Esophagus squamous epithelium (tissue), 5 donors: ENCODE measurements around the gene PINLYP. TPM values are rescaled to one million over a fixed set of nuclear protein-coding genes. Genes with fewer than 3 reads are reported as not detected.
"Not testable (repeated sequence)": the region's sequence is repeated elsewhere in the genome, so short reads cannot be mapped to it uniquely, and the experiment has no call there.

Experiments
- DNase-seq: peaks from one replicate; lab custom pipeline; 2025; lab: John Stamatoyannopoulos, UW
- H3K27ac ChIP-seq, 4 donors: fragments of 200-600 bp; sonication (generic); one replicate each; pipeline ENCODE4 v1.5.1; 2016 to 2019; ENCODE audit warnings: mild to moderate bottlenecking in 1 of 4
- H3K27me3 ChIP-seq, 4 donors: fragments of 200-600 bp; sonication (generic); 1 replicate in 3 of 4; 2 replicates in 1 of 4; pipeline versions ENCODE4 v1.5.1 to v1.6.0; 2017 to 2021; ENCODE audit warnings: antibody characterized with exemption in 1 of 4
- H3K36me3 ChIP-seq, 3 donors: fragments of 200-600 bp; sonication (generic); one replicate each; pipeline ENCODE4 v1.5.1; 2016 to 2019
- H3K4me1 ChIP-seq, 3 donors: fragments of 200-600 bp; sonication (generic); one replicate each; pipeline ENCODE4 v1.5.1; 2017 to 2019
- H3K4me3 ChIP-seq, 4 donors: fragments of 200-600 bp; sonication (generic); 1 replicate in 3 of 4; 2 replicates in 1 of 4; pipeline ENCODE4 v1.5.1; 2016 to 2019; ENCODE audit warnings: mild to moderate bottlenecking in 2 of 4, moderate library complexity in 1 of 4
- H3K9me3 ChIP-seq, 3 donors: fragments of 200-600 bp; sonication (generic); one replicate each; pipeline ENCODE4 v1.5.1; 2016 to 2019
- POLR2A ChIP-seq, 4 donors: fragments of 450-650 bp; IDR thresholded peaks; one replicate each; pipeline ENCODE4 v1.6.1; 2017; ENCODE audit warnings: antibody characterized with exemption in 4 of 4, mild to moderate bottlenecking in 4 of 4, moderate library complexity in 3 of 4
- WGBS, 2 donors: methylation state at CpG; one replicate each; pipeline ENCODE4 v1.1.5; 2018; 5-methylcytosine and 5-hydroxymethylcytosine counted together
- intact Hi-C: fragments of 100-400 bp; cut with DNase I; formaldehyde crosslinking; loops from one replicate; pipeline ENCODE4 v1.15.0; 2022
- total RNA-seq, 4 donors: library from RNA; depleted of rRNA; stranded (reverse); fragments of >200 nt; gene quantifications; one replicate each; pipeline ENCODE4 v1.1.0, GENCODE V29; 2016
- TF ChIP-seq, protein P1 (sequence below), 6 experiments: fragments of 450-650 bp in 4 of 6; fragments of 200-600 bp in 2 of 6; sonication (generic) in 2 of 6; IDR thresholded peaks; one replicate each; pipeline ENCODE4 v1.5.1; 2016 to 2019; ENCODE audit warnings: antibody characterized with exemption in 6 of 6, mild to moderate bottlenecking in 4 of 6, moderate library complexity in 4 of 6
- donor health status: DM: yes; HTN: yes; CAD: no.

Gene PINLYP
- total RNA-seq, 4 donors from 2014 or later, result 1.9 to 23.3 (median 9.3) TPM

DNA sequence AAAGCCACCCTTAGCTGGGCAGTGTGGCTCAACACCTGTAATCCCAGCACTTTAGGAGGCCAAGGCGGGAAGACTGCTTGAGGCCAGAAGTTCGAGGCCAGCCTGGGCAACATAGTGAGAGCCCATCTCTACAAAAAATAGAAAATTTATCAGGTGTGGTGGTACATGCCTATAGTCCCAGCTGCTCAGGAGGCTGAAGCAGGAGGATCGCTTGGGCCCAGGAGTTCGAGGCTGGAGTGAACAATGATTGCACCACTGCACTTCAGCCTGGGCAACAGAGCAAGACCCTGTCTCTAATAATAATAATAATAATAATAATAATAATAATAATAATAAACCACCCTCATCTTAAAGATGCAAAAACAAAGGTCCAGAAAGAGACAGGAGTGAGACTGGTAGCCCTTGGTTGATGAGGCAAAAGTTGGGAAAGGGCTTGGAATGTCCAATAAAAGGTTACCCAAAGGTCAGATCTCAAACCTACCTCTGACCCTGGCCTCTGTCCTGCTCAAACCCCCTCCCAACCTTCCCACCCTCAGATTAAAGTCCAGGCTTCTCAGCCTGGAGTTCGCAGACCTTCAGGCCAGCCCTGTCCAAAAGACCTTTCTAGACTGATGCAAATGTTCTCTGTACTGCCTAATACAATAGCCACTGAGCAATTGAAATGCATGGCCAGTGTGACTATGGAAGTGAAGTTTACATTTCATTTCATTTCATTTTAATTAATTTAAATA is 33.5 kb upstream of the PINLYP start:
- Histone ChIP-seq H3K27ac (no peak overlapping the region), H3K36me3 (peaks cover 0 to 94% (median 4%) of the 10 kb centered on the region in 3 donors), H3K4me1 (no peaks in the 10 kb centered on the region), H3K27me3 (no peaks in the 10 kb centered on the region), H3K4me3 (no peak overlapping the region), H3K9me3 (no peaks in the 10 kb centered on the region)
- intact Hi-C loops, result no loop called here
- TF ChIP-seq, protein P1, sequence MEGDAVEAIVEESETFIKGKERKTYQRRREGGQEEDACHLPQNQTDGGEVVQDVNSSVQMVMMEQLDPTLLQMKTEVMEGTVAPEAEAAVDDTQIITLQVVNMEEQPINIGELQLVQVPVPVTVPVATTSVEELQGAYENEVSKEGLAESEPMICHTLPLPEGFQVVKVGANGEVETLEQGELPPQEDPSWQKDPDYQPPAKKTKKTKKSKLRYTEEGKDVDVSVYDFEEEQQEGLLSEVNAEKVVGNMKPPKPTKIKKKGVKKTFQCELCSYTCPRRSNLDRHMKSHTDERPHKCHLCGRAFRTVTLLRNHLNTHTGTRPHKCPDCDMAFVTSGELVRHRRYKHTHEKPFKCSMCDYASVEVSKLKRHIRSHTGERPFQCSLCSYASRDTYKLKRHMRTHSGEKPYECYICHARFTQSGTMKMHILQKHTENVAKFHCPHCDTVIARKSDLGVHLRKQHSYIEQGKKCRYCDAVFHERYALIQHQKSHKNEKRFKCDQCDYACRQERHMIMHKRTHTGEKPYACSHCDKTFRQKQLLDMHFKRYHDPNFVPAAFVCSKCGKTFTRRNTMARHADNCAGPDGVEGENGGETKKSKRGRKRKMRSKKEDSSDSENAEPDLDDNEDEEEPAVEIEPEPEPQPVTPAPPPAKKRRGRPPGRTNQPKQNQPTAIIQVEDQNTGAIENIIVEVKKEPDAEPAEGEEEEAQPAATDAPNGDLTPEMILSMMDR (IDR thresholded peaks at IDR 0.05), result no peak
- TF ChIP-seq POLR2A (IDR thresholded peaks at IDR 0.05), result no peak
- WGBS, 2 donors, result 92 to 95% methylated on average over 5 of the region's 5 CpGs
- no peak for DNase-seq

DNA sequence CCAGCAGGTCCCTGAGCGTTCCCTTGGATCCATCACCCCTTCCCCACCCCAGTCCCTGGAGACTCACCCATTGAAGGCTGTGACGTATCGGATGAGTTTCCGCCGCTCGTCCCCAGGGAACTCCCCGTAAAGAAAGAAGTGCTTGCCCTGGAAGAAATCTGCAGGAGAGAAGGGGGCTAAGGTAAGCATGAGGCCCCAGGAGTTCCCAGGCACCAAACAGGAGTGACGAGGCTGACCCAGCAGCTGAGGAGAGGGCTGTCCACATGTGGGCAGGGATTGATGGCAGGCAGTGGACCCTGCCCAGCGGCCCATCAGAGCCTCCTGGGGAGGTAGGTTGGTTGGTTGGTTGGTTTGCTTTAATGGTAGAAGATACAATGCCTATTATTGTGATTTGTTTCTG is 31.5 kb upstream of the PINLYP start:
- peaks cover 0 to 86% (median 4%) of the 10 kb centered on the region in 3 donors for H3K36me3 ChIP-seq
- no peak for DNase-seq
- intact Hi-C loops, result no loop called here
- no peaks in the 10 kb centered on the region for H3K27me3 ChIP-seq
- TF ChIP-seq, protein P1 (IDR thresholded peaks at IDR 0.05), result no peak
- no peak for TF ChIP-seq POLR2A (IDR thresholded peaks at IDR 0.05)
- H3K4me1 ChIP-seq, result no peaks in the 10 kb centered on the region
- no peak overlapping the region for H3K4me3 ChIP-seq
- H3K27ac ChIP-seq, result no peak overlapping the region
- 95 to 100% methylated on average over 3 to 4 of the region's 9 CpGs for WGBS, 2 donors
- H3K9me3 ChIP-seq, result no peaks in the 10 kb centered on the region

DNA sequence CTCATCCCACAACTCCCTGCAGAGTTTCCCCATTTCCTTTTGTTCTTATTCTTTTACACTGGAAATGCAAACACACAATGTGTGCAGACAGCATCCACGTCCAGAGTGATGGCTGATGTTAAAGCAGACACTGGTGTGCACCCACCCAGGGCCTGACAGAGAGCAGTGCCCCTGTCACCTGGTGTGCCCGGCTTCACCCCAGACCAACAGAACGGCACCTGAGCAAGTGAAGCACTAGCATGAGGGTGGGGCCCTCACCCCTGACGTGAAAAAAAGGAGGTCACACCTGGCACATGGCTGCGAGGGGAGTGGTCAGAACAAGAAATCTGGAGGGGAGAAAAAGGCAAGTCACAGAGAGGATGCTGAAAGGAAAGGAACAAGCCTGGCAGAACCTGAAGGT is 30.3 kb upstream of the PINLYP start:
- H3K9me3 ChIP-seq, result no peaks in the 10 kb centered on the region
- 73 to 88% methylated on average over 4 to 5 of the region's 5 CpGs for WGBS, 2 donors
- TF ChIP-seq POLR2A (IDR thresholded peaks at IDR 0.05), result no peak
- TF ChIP-seq, protein P1 (IDR thresholded peaks at IDR 0.05), result no peak
- H3K4me1 ChIP-seq, result no peaks in the 10 kb centered on the region
- H3K27ac ChIP-seq, result no peak overlapping the region
- intact Hi-C loops, result no loop called here
- no peak overlapping the region for H3K4me3 ChIP-seq
- H3K27me3 ChIP-seq, result no peaks in the 10 kb centered on the region
- DNase-seq, result no peak
- peaks cover 0 to 86% (median 4%) of the 10 kb centered on the region in 3 donors for H3K36me3 ChIP-seq

DNA sequence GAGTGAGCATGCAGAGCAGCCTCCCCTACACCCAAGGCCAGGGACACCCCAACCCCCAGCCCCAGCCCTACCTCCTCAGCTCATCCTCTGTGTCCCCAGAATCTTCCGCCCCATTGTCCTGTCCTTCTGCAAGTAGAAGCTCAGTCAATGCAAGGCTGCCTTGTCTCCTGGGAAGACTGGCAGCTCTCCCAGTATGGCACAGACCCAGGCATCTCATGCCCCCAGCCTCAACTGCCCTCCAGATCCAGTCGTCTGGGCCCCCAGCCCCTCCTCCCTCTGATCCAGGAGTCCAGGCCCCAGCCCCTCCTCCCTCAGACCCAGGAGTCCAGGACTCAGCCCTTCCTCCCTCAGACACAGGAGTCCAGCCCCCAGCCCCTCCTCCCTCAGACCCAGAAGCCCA is 29.6 kb upstream of the PINLYP start:
- Histone ChIP-seq H3K36me3 (peaks cover 0 to 86% (median 6%) of the 10 kb centered on the region in 3 donors), H3K4me3 (no peak overlapping the region), H3K4me1 (no peaks in the 10 kb centered on the region), H3K27me3 (no peaks in the 10 kb centered on the region), H3K27ac (no peak overlapping the region), H3K9me3 (no peaks in the 10 kb centered on the region)
- no CpG with 5 or more reads among the region's 2 CpGs for WGBS, 2 donors
- DNase-seq, result no peak
- TF ChIP-seq, protein P1 (IDR thresholded peaks at IDR 0.05), result no peak
- no peak for TF ChIP-seq POLR2A (IDR thresholded peaks at IDR 0.05)
- intact Hi-C loops, result no loop called here

DNA sequence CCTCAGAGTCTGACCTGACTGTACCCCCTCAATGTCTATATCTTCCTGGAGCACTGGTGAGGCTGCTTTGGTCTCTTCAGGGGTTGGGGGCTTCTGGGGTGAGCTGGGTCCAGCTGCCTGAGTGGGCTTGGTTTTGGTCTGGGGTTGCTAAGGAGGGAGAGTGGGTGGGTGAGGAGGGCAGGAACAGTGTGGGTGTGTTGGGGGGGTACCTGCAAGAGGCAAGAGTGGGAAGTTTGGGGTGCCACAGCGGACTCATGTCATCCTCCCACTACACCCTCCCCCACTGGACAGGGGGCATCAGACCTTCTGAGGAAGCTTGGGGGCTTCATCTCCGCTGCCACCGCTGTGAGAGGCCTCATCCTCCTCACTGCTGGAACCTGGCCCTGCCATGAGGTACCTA is 29.0 kb upstream of the PINLYP start:
- no peak for DNase-seq
- no peak overlapping the region for H3K27ac ChIP-seq
- no peak overlapping the region for H3K4me3 ChIP-seq
- H3K36me3 ChIP-seq, result peaks cover 0 to 86% (median 11%) of the 10 kb centered on the region in 3 donors
- H3K9me3 ChIP-seq, result no peaks in the 10 kb centered on the region
- TF ChIP-seq, protein P1 (IDR thresholded peaks at IDR 0.05), result no peak
- TF ChIP-seq POLR2A (IDR thresholded peaks at IDR 0.05), result no peak
- WGBS, 2 donors, result 95 to 100% methylated on average over 1 to 3 of the region's 3 CpGs
- H3K4me1 ChIP-seq, result no peaks in the 10 kb centered on the region
- intact Hi-C loops, result no loop called here
- no peaks in the 10 kb centered on the region for H3K27me3 ChIP-seq

DNA sequence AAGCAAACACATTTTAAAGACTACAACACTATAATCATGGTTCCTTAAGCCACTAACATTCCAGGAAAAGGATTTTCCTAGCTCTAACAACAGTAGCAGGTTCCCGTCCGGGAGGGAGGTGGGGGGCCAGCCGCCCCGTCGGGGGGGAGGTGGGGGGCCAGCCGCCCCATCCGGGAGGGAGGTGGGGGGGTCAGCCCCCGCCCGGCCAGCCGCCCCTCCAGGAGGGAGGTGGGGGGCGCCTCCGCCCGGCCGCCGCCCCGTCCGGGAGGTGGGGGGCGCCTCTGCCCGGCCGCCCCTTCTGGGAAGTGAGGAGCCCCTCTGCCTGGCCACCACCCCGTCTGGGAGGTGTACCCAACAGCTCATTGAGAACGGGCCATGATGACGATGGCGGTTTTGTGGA is 27.7 kb upstream of the PINLYP start:
- H3K9me3 ChIP-seq, H3K27ac ChIP-seq, DNase-seq, H3K4me1 ChIP-seq, H3K27me3 ChIP-seq, H3K4me3 ChIP-seq, intact Hi-C loops: not testable (repeated sequence)
- WGBS, 2 donors, result no CpG with 5 or more reads among the region's 24 CpGs
- peaks cover 5 to 86% (median 21%) of the 10 kb centered on the region in 3 donors for H3K36me3 ChIP-seq
